Fibroblast of pulmonary artery (primary cell): ENCODE data around the gene COL26A1.
"Not testable (repeated sequence)": the region's sequence is repeated elsewhere in the genome, so short reads cannot be mapped to it uniquely, and the experiment has no call there.

Experiments used
- DNase-seq: peaks from one replicate; pipeline ENCODE4 v3.0.0-alpha.2; 2010; ENCODE audit warnings: low read depth
- H3K4me3 ChIP-seq: replicated peaks from 2 replicates; pipeline ENCODE4 v1.5.1; 2011; ENCODE audit warnings: low read depth, mild to moderate bottlenecking, control low read depth, low read length, moderate library complexity
- TF ChIP-seq, protein P1 (sequence below): IDR thresholded peaks from 2 replicates; pipeline ENCODE4 v1.5.1; 2011; ENCODE audit warnings: mild to moderate bottlenecking, control low read depth, low read length, inconsistent platforms; ENCODE audit errors: missing control alignments

COL26A1 gene

DNA sequence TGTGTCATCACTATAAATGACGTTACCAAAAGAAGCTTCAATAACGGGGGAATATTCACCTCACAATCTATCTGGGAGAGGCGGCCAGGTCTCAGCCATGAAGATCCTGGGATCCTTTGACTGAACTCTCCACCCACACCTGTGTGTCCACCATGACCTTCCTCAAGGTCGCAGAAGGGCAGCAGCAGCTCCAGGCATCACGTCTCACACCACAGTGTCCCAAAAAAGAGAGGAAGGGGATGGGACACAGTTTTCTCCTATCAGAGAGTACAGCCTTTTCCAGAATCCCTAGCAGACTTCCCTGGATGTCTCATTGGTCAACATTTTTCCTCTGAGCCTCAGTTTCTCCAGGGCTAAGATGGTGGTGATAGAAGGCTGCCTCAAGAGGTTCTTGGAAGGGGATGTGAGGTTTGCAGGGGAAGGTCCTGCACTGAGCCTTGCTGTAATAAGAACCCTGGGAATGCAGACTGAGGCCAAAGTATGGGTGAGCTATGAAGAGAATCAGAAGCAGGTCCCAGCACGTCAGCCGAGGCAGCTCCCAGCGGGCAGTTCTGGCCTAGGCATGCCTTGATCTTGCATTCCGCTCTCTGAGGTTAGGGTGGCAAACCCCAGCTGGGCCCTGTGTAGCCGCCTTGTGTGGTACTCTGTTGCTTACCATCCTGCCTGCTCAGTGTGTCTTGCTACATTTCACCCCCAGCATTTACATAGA lies 63.8 kb downstream of the COL26A1 start:
- H3K4me3 ChIP-seq: no peak overlapping the region
- no peak for DNase-seq
- TF ChIP-seq, protein P1, sequence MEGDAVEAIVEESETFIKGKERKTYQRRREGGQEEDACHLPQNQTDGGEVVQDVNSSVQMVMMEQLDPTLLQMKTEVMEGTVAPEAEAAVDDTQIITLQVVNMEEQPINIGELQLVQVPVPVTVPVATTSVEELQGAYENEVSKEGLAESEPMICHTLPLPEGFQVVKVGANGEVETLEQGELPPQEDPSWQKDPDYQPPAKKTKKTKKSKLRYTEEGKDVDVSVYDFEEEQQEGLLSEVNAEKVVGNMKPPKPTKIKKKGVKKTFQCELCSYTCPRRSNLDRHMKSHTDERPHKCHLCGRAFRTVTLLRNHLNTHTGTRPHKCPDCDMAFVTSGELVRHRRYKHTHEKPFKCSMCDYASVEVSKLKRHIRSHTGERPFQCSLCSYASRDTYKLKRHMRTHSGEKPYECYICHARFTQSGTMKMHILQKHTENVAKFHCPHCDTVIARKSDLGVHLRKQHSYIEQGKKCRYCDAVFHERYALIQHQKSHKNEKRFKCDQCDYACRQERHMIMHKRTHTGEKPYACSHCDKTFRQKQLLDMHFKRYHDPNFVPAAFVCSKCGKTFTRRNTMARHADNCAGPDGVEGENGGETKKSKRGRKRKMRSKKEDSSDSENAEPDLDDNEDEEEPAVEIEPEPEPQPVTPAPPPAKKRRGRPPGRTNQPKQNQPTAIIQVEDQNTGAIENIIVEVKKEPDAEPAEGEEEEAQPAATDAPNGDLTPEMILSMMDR: no peak

- H3K4me3 ChIP-seq: no peak overlapping the region
- TF ChIP-seq, protein P1: no peak
- no peak for DNase-seq
These were observed 65.6 kb downstream of the COL26A1 start for GRCh38 chr7:101428093-101428866.

DNA sequence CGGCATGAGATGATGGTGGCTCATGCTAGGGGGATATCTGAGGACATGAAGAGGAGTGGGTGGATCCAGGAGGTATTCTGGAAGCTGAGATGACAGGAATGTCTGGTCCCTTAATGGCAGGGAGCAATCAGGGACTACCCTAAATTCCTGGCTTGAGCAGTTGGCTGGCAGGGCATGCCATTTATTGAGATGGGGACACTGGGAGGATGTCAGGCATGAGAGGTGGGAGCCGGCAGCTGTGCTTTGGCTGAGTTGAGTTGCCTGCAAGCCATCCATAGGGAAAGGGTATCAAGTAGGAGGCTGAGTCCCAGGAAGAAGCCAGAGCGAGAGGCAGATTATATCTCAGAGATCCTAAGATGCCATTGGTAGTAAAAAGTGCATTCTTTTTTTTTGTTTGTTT lies 69.6 kb downstream of the COL26A1 start:
- no peak for DNase-seq
- TF ChIP-seq, protein P1: no peak
- H3K4me3 ChIP-seq: no peak overlapping the region

GRCh38 chr7:101433688-101434087 lies 71.0 kb downstream of the COL26A1 start:
- TF ChIP-seq, protein P1: no peak
- no peak overlapping the region for H3K4me3 ChIP-seq
- DNase-seq: no peak

DNA sequence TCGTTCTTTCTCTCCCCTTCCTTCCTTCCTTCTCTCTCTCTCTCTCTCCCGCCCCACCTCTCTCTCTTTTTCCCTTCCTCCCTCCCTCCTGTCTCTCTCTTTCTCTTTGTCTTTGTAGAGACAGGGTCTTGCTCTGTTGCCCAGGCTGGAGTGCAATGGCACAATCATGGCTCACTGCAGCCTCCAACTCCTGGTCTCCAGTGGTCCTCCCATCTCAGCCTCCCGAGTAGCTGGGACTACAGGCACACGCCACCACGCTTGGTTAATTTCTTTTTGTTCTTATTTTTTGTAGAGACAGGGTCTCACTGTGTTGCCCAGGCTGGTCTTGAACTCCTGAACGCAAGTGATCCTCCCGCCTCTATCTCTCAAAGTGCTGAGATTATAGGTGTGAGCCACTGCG lies 71.5 kb downstream of the COL26A1 start:
- not testable (repeated sequence) for H3K4me3 ChIP-seq, DNase-seq

- H3K4me3 ChIP-seq: no peak overlapping the region
- TF ChIP-seq, protein P1: no peak
- no peak for DNase-seq
These were observed 73.0 kb downstream of the COL26A1 start for GRCh38 chr7:101435461-101436220.

DNA sequence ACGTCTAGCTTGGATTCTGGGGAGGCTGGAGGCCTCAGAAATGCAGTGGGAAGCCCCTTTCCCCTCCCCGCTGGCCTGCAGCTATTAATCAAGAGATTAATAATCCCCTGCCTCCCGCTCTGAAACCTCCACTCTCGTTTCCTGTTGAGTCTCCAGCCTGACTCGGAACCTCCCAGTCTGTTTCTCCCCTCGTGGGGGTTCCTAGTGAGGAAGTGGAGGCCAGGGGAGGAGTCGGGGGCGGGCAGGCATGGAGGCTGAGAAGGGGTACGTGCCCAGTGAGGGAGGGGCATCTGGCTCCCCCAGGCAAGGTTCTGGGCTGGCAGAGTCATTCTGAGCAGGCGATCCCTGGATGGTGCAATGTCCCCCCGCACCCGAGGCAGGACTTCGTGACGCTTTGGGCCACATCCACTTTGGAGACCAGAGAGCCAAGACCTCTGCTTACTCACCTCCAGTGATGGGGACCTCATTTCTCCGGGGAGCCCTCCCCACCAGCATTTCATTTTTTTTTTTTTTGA lies 73.6 kb downstream of the COL26A1 start:
- H3K4me3 ChIP-seq: no peak overlapping the region
- DNase-seq: no peak
- TF ChIP-seq, protein P1: no peak
